Mucosa of stomach (tissue), 1 donor: ENCODE results near the gene CAPN8.

Experiments
- H3K27me3 ChIP-seq: one replicate; pipeline ENCODE4 v1.7.0; 2013; ENCODE audit warnings: mild to moderate bottlenecking, low read length; ENCODE audit not compliant: control insufficient read depth, insufficient read depth
- H3K36me3 ChIP-seq: one replicate; pipeline ENCODE4 v1.7.0; 2013; ENCODE audit warnings: low read length; ENCODE audit not compliant: control insufficient read depth, insufficient read depth
- H3K4me1 ChIP-seq: one replicate; pipeline ENCODE4 v1.7.0; 2013; ENCODE audit warnings: mild to moderate bottlenecking, low read length; ENCODE audit not compliant: control insufficient read depth, insufficient read depth
- H3K4me3 ChIP-seq: one replicate; pipeline ENCODE4 v1.7.0; 2013; ENCODE audit warnings: low read length
- H3K9ac ChIP-seq: one replicate; pipeline ENCODE4 v1.7.0; 2013; ENCODE audit warnings: mild to moderate bottlenecking, low read length, moderate library complexity
- H3K9me3 ChIP-seq: one replicate; pipeline ENCODE4 v1.7.0; 2013; ENCODE audit warnings: mild to moderate bottlenecking, low read length, moderate library complexity; ENCODE audit not compliant: control insufficient read depth
- donor health status: Pancreatic carcinoma.

Gene CAPN8

GRCh38 chr1:223503348-223503747 is 162.2 kb downstream of the CAPN8 start:
- Histone ChIP-seq H3K9ac (no peak overlapping the region), H3K4me3 (no peak overlapping the region), H3K36me3 (no peaks in the 10 kb centered on the region), H3K27me3 (no peaks in the 10 kb centered on the region), H3K9me3 (no peaks in the 10 kb centered on the region), H3K4me1 (peaks cover 42% of the 10 kb centered on the region)

DNA sequence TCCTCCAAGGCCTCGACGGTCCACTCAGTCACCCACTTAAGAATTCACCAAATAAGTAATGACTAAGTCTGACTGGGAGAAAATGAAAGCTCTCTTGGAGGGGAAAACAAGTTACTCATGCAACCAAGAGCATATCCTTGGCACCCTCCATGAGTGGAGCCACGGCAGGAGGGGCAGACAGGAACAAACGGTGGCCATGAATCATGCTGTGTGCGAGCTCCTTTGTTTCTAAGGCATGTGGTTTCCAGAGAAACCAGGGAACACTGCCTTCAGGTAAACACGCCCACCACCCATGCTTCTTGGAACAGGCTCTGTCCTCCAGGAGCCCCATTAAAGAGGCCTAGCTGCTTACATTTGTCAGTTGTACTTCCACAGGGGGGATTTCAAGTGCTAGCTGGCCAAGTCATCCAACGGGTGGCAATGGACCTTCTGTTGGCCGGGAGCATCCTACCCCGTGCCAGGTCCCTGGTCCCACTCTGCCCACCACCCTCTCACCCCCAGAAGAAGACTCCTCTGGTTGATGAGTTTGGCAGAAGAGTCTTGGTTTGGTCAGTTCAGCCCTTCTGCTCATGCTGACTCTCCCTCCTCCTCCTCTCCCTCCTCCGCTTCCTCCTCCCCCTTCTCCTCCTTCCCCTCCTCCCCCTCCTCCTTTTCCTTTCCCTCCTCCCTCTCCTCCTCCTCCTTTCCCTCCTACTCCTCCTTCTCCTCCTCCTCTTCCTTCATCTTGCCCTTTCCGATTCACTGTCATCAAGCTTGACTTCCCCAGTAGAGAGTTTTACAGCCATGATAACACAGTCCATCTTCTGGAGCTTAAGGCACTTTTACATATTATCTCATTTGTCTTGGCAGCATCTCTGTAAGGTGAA is 164.7 kb downstream of the CAPN8 start:
- no peak overlapping the region for H3K4me3 ChIP-seq
- no peak overlapping the region for H3K9ac ChIP-seq
- H3K27me3 ChIP-seq: no peaks in the 10 kb centered on the region
- H3K4me1 ChIP-seq: peaks cover 42% of the 10 kb centered on the region
- H3K36me3 ChIP-seq: no peaks in the 10 kb centered on the region
- H3K9me3 ChIP-seq: no peaks in the 10 kb centered on the region

DNA sequence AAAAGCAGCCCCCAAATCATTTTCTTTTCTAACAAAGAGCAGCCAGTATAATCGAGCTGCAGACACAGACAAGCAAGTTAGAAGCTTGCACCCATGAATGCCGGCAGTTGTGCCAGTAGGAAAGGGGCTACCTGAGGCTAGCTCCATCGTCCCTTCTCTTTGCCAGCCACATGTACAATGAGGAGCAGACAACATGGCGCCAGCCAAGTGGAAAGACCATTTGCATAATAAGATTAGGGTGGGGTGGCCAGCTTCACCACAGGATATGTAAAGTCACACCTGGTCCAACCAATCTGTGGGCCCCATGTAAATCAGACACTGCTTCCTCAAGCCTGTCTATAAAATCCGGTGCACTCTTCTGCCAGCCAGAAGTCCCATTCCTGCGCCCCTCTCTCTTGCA is 168.6 kb downstream of the CAPN8 start:
- no peak overlapping the region for H3K9ac ChIP-seq
- no peaks in the 10 kb centered on the region for H3K9me3 ChIP-seq
- no peak overlapping the region for H3K4me3 ChIP-seq
- H3K27me3 ChIP-seq: no peaks in the 10 kb centered on the region
- no peaks in the 10 kb centered on the region for H3K36me3 ChIP-seq
- peaks cover 14% of the 10 kb centered on the region for H3K4me1 ChIP-seq

GRCh38 chr1:223494926-223495645 is 170.4 kb downstream of the CAPN8 start:
- H3K9me3 ChIP-seq: no peaks in the 10 kb centered on the region
- H3K36me3 ChIP-seq: no peaks in the 10 kb centered on the region
- H3K4me1 ChIP-seq: peaks cover 3% of the 10 kb centered on the region
- no peak overlapping the region for H3K9ac ChIP-seq
- no peak overlapping the region for H3K4me3 ChIP-seq
- no peaks in the 10 kb centered on the region for H3K27me3 ChIP-seq

DNA sequence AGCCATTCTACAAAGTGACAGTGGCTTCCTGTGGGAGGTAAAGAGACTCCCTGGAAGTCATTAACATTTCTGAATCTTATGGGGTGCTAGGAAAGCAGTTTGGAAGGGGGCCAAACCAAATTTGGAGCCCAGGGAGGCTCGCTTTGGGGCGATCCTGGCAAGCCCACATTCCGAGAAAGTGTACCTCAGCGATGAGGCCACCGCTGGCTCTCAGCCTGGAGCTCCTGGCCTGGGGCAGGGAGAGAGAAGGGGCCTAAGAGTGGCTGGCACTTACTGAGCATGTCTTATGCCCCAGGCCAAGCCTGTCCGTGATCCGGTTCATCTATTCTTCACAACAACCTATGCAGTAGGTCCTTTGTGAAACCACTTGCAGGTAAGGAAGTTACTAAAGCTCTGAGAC is 173.5 kb downstream of the CAPN8 start:
- H3K9me3 ChIP-seq: no peaks in the 10 kb centered on the region
- H3K36me3 ChIP-seq: no peaks in the 10 kb centered on the region
- no peak overlapping the region for H3K4me3 ChIP-seq
- no peak overlapping the region for H3K9ac ChIP-seq
- no peaks in the 10 kb centered on the region for H3K27me3 ChIP-seq
- H3K4me1 ChIP-seq: no peaks in the 10 kb centered on the region
